ENCODE results near the gene AP1B1.

The AP1B1 gene

GRCh38 chr22:29400576-29400975 is 12.2 kb upstream of the AP1B1 start:
- no peak for DNase-seq (ENCODE audit: low spot score in 2 of 2)
- no peaks in the 10 kb centered on the region for H3K27me3 ChIP-seq (ENCODE audit: low read depth)
- in situ Hi-C loops (cut with MboI; ENCODE audit: low sequenced_read_pairs): no loop called here
- H3K36me3 ChIP-seq (replicated peaks): no peaks in the 10 kb centered on the region
- H3K4me1 ChIP-seq: peaks cover 11% of the 10 kb centered on the region
- no peak overlapping the region for H3K4me3 ChIP-seq
- no peaks in the 10 kb centered on the region for H3K9me3 ChIP-seq

GRCh38 chr22:29397791-29398190 is 9.4 kb upstream of the AP1B1 start:
- in situ Hi-C loops (cut with MboI; ENCODE audit: low sequenced_read_pairs): loop anchor here (10.0 kb wide), 1 partner anchor 127 kb away; no protein-coding TSS in a partner anchor
- Histone ChIP-seq H3K4me1 (peaks cover 11% of the 10 kb centered on the region), H3K9me3 (no peaks in the 10 kb centered on the region), H3K27me3 (ENCODE audit: low read depth) (no peaks in the 10 kb centered on the region), H3K36me3 (replicated peaks) (no peaks in the 10 kb centered on the region), H3K4me3 (no peak overlapping the region)
- no peak for DNase-seq (ENCODE audit: low spot score in 2 of 2)

GRCh38 chr22:29396126-29396525 is 7.8 kb upstream of the AP1B1 start:
- DNase-seq (ENCODE audit: low spot score in 2 of 2): no peak
- no peak overlapping the region for H3K4me3 ChIP-seq
- no peaks in the 10 kb centered on the region for H3K36me3 ChIP-seq (replicated peaks)
- H3K27me3 ChIP-seq (ENCODE audit: low read depth): no peaks in the 10 kb centered on the region
- H3K4me1 ChIP-seq: peaks cover 11% of the 10 kb centered on the region
- in situ Hi-C loops (cut with MboI; ENCODE audit: low sequenced_read_pairs): loop anchor here (10.0 kb wide), 1 partner anchor 129 kb away; no protein-coding TSS in a partner anchor
- H3K9me3 ChIP-seq: no peaks in the 10 kb centered on the region

- Histone ChIP-seq H3K4me1 (peaks cover 8% of the 10 kb centered on the region), H3K9me3 (no peaks in the 10 kb centered on the region), H3K27me3 (ENCODE audit: low read depth) (no peaks in the 10 kb centered on the region), H3K36me3 (replicated peaks) (no peaks in the 10 kb centered on the region), H3K4me3 (no peak overlapping the region)
- in situ Hi-C loops (cut with MboI; ENCODE audit: low sequenced_read_pairs): loop anchor here (10.0 kb wide), 1 partner anchor 130 kb away; no protein-coding TSS in a partner anchor
- DNase-seq (ENCODE audit: low spot score in 2 of 2): peak; percentile 84 to 88
Measured at GRCh38 chr22:29394931-29395581, 6.7 kb upstream of the AP1B1 start.

GRCh38 chr22:29393019-29393608 is 4.7 kb upstream of the AP1B1 start:
- DNase-seq (ENCODE audit: low spot score in 2 of 2): no peak
- in situ Hi-C loops (cut with MboI; ENCODE audit: low sequenced_read_pairs): loop anchor here (10.0 kb wide), 1 partner anchor 132 kb away; no protein-coding TSS in a partner anchor
- H3K36me3 ChIP-seq (replicated peaks): peaks cover 2% of the 10 kb centered on the region

GRCh38 chr22:29391546-29391945 is 3.2 kb upstream of the AP1B1 start:
- Histone ChIP-seq H3K4me1 (peaks cover 4% of the 10 kb centered on the region), H3K36me3 (replicated peaks) (peaks cover 6% of the 10 kb centered on the region), H3K4me3 (no peak overlapping the region), H3K27me3 (ENCODE audit: low read depth) (no peaks in the 10 kb centered on the region), H3K9me3 (no peaks in the 10 kb centered on the region)
- in situ Hi-C loops (cut with MboI; ENCODE audit: low sequenced_read_pairs): loop anchor here (10.0 kb wide), 1 partner anchor 133 kb away; no protein-coding TSS in a partner anchor
- no peak for DNase-seq (ENCODE audit: low spot score in 2 of 2)

More at GRCh38 chr22:29393019-29393608, 4.7 kb upstream of the AP1B1 start:
- Histone ChIP-seq H3K27me3 (ENCODE audit: low read depth) (no peaks in the 10 kb centered on the region), H3K9me3 (no peaks in the 10 kb centered on the region), H3K4me3 (no peak overlapping the region), H3K4me1 (peaks cover 4% of the 10 kb centered on the region)

- H3K4me3 ChIP-seq: no peak overlapping the region
- H3K27me3 ChIP-seq (ENCODE audit: low read depth): no peaks in the 10 kb centered on the region
- H3K36me3 ChIP-seq (replicated peaks): peaks cover 6% of the 10 kb centered on the region
- in situ Hi-C loops (cut with MboI; ENCODE audit: low sequenced_read_pairs): loop anchor here (10.0 kb wide), 1 partner anchor 135 kb away; no protein-coding TSS in a partner anchor
- peaks cover 4% of the 10 kb centered on the region for H3K4me1 ChIP-seq
- no peak for DNase-seq (ENCODE audit: low spot score in 2 of 2)
- H3K9me3 ChIP-seq: no peaks in the 10 kb centered on the region
Measured at GRCh38 chr22:29390270-29390669, 1.9 kb upstream of the AP1B1 start.

- Histone ChIP-seq H3K4me3 (peak overlapping the region; percentile 96), H3K4me1 (peaks cover 4% of the 10 kb centered on the region), H3K27me3 (ENCODE audit: low read depth) (no peaks in the 10 kb centered on the region), H3K36me3 (replicated peaks) (peaks cover 13% of the 10 kb centered on the region), H3K9me3 (no peaks in the 10 kb centered on the region)
- DNase-seq (ENCODE audit: low spot score in 2 of 2): no peak
- in situ Hi-C loops (cut with MboI; ENCODE audit: low sequenced_read_pairs): no loop called here
Measured at GRCh38 chr22:29388759-29389090, 355 bp upstream of the AP1B1 start.

- in situ Hi-C loops (cut with MboI; ENCODE audit: low sequenced_read_pairs): no loop called here
- Histone ChIP-seq H3K4me1 (peaks cover 4% of the 10 kb centered on the region), H3K36me3 (replicated peaks) (peaks cover 18% of the 10 kb centered on the region), H3K9me3 (no peaks in the 10 kb centered on the region), H3K27me3 (ENCODE audit: low read depth) (no peaks in the 10 kb centered on the region), H3K4me3 (no peak overlapping the region)
- DNase-seq (ENCODE audit: low spot score in 2 of 2): no peak
Measured at GRCh38 chr22:29386708-29387107, 1.7 kb downstream of the AP1B1 start.

GRCh38 chr22:29385748-29386147 is 2.6 kb downstream of the AP1B1 start:
- H3K9me3 ChIP-seq: no peaks in the 10 kb centered on the region
- H3K27me3 ChIP-seq (ENCODE audit: low read depth): no peaks in the 10 kb centered on the region
- DNase-seq (ENCODE audit: low spot score in 2 of 2): no peak
- no peak overlapping the region for H3K4me3 ChIP-seq
- in situ Hi-C loops (cut with MboI; ENCODE audit: low sequenced_read_pairs): no loop called here
- H3K36me3 ChIP-seq (replicated peaks): peaks cover 18% of the 10 kb centered on the region
- peaks cover 4% of the 10 kb centered on the region for H3K4me1 ChIP-seq

- Histone ChIP-seq H3K9me3 (no peaks in the 10 kb centered on the region), H3K4me1 (peaks cover 4% of the 10 kb centered on the region), H3K36me3 (replicated peaks) (peaks cover 18% of the 10 kb centered on the region), H3K4me3 (no peak overlapping the region), H3K27me3 (ENCODE audit: low read depth) (no peaks in the 10 kb centered on the region)
- no peak for DNase-seq (ENCODE audit: low spot score in 2 of 2)
- in situ Hi-C loops (cut with MboI; ENCODE audit: low sequenced_read_pairs): no loop called here
Measured at GRCh38 chr22:29385151-29385704, 3.1 kb downstream of the AP1B1 start.

- Histone ChIP-seq H3K9me3 (no peaks in the 10 kb centered on the region), H3K4me3 (no peak overlapping the region), H3K36me3 (replicated peaks) (peaks cover 21% of the 10 kb centered on the region), H3K4me1 (peaks cover 2% of the 10 kb centered on the region), H3K27me3 (ENCODE audit: low read depth) (no peaks in the 10 kb centered on the region)
- in situ Hi-C loops (cut with MboI; ENCODE audit: low sequenced_read_pairs): no loop called here
- no peak for DNase-seq (ENCODE audit: low spot score in 2 of 2)
Measured at GRCh38 chr22:29383740-29384139, 4.6 kb downstream of the AP1B1 start.

GRCh38 chr22:29382580-29383302 is 5.6 kb downstream of the AP1B1 start:
- no peak for DNase-seq (ENCODE audit: low spot score in 2 of 2)
- peaks cover 15% of the 10 kb centered on the region for H3K36me3 ChIP-seq (replicated peaks)
- no peaks in the 10 kb centered on the region; the same call in 1 of the 2 replicates for H3K4me1 ChIP-seq
- in situ Hi-C loops (cut with MboI; ENCODE audit: low sequenced_read_pairs): no loop called here
- no peaks in the 10 kb centered on the region for H3K9me3 ChIP-seq
- H3K27me3 ChIP-seq (ENCODE audit: low read depth): no peaks in the 10 kb centered on the region
- no peak overlapping the region for H3K4me3 ChIP-seq

- H3K27me3 ChIP-seq (ENCODE audit: low read depth): no peaks in the 10 kb centered on the region
- H3K4me3 ChIP-seq: no peak overlapping the region
- H3K36me3 ChIP-seq (replicated peaks): peaks cover 20% of the 10 kb centered on the region
- in situ Hi-C loops (cut with MboI; ENCODE audit: low sequenced_read_pairs): no loop called here
- H3K9me3 ChIP-seq: no peaks in the 10 kb centered on the region
- H3K4me1 ChIP-seq: no peaks in the 10 kb centered on the region
- DNase-seq (ENCODE audit: low spot score in 2 of 2): no peak
Measured at GRCh38 chr22:29380856-29381255, 7.5 kb downstream of the AP1B1 start.

Data from HAP-1 (cell line).